Stimulated activated CD4-positive, alpha-beta T cell treated with anti-CD3 and anti-CD28 coated beads, Interleukin-1b, Interleukin-23, amount 100 ng/mL, for 1 hour (primary cell): Measurements from ENCODE around the gene NMRAL1.

Experiments used
- DNase-seq, 2 donors: peaks; one replicate each; pipeline ENCODE4 v3.0.0-alpha.2; 2020; ENCODE audit warnings: low read depth in 2 of 2

The NMRAL1 gene

DNA sequence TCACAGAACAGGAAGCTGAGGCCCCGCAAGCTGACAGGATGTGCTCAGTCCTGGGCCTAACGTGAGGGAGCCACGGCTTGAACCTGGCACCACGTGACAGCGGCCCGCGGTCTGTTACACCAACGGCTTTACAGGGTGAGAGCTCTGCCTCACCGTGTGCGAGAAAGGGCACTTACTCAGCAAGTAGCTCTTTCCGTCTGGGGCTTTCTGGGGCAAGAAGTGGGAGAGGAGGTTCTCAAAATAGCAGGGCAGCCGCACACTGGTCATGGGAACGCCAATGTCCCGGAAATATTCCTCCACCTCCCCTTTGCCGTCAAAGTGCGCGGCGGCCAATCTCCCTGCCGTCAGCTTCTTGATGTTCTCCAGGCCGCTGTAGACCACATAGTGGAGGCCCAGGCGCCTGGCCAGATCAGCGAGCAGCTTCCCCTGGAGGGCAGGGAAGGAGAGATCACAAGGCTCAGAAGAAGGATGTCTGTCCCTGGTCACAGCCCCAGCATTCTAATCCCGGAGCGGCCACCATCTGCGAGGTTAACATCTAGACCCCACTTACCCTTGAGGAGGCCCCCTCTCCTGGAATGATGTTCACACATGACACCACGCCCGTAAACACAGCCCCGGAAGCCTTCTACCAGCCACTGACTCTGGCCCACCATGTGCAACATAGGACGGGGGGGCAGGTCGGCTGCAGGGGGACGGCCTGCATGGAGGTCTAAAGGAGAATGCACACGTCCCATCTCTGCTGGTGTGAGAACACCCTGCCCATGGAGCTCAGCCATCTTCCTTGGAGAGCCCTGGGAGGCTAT lies 8.2 kb downstream of the NMRAL1 start:
- no peak for DNase-seq

DNA sequence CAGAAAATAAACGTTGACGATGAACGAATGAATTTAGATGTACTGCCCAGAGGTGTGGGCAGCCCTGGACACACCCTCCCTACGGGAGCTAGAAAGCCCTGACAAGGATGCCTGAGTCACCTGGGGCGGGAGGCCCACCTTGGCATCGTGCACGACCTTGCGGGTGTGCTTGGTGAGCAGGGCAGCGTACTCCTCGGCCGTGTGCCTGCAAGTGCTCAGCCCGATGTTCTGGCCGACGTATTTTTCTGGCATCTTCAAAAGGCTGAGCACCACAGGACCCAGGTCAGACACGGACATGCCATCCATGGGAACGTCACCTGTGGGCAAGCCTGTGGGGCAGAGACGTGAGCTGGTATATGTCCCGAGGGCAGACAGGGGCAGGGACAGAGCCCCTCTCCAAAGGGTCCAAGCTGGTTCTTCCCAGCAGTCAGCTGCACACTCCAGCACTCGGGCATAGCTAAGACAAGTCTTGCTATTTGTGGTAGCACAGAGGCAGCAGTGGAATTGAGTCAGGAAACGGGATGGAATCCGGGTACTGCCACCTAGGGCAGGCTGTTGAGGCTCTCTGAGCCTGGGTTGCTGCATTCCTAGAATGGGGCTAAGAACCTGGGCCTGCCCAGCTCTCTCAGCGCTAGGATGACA lies 10.8 kb downstream of the NMRAL1 start:
- DNase-seq = no peak

GRCh38 chr16:4461250-4462085 lies 13.0 kb downstream of the NMRAL1 start:
- no peak for DNase-seq

- no peak for DNase-seq
Observed at GRCh38 chr16:4460936-4461249, 13.5 kb downstream of the NMRAL1 start.

DNA sequence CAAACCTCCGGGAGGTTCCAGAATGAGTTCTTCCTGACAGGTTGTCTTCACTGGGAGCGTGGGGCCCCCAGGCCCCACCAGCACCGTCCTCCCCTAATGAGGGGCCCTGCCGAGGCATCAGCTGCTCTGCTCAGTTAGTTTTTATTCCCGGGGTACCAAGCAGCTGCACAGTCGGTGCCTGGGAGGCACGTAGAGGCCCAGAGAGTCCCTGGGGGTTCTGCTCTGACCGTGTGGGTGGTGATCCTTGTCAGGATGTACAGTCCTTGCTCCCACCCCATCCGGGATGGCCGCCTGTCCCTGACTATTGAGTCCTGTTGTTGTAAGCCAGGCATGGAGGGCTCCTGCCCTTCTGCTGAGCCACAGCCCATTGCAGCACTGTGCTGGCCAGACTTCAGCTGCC lies 18.5 kb downstream of the NMRAL1 start:
- no peak for DNase-seq

DNA sequence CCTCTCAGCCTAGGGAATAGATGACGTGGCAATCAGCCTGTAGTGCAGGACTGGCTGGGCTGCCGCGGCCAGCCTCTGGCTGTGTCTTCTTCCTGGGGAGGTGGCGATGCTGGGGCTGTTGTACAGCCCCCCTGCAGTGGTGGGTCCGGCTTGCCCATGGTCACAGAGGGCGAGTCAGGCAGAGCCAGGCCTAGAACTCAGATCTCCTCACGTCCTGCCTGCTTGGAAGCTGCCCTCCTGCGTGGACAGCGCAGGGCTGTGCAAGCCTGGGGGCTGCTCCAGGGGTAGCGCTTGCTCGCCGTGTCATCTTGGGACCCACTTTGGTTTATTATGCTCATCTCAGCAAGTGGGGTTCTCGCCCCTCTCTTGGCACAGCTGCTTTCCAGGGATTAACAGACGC lies 19.3 kb downstream of the NMRAL1 start:
- DNase-seq = no peak

DNA sequence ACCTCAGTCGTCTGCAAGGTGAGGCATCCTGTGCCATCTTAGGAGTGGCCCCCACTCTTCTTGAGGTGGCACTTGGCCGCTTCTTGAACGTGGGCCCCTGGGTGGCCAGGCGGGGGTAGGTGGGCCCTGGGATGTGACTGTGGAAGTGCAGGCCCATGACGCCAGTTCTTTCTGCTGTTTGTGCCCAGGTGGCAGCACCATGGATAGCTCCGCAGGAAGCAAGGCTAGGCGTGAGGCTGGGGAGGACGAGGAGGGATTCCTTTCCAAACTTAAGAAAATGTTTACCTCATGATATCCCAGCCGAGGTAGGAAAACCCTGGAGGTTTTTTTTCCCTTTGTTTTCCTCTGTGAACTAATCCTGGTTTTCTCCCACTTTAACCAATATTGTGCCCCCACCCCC lies 19.8 kb downstream of the NMRAL1 start:
- no peak for DNase-seq

- no peak for DNase-seq
Observed at GRCh38 chr16:4452674-4453073, 21.8 kb downstream of the NMRAL1 start.

DNA sequence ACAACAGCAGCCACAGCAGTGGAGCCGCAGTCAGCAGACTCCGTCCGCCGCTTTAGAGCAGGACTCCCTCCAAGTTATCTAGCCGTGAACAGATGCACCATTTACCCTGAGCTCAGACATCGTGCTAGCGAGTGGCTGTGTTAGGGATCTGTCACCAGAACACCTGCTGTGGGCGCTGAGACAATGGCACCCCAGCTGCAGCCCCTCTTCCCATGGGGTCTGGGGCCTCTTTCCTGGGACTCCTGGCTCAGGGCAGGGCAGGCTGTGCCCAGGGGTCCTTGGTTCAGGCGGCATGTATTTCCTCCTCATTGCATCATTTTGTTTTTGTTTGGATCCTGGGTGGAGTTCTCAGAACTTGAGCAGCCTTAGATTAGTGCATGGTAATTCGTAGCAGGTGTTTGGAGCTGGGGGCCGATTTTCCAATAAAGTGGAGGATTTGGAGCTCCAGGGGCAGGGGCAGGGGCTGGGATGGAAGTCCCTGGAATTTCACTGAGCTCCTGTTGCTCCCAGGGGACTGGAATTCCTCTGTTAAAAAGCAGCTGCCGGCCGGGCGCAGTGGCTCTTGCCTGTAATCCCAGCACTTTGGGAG lies 23.4 kb downstream of the NMRAL1 start:
- no peak for DNase-seq

DNA sequence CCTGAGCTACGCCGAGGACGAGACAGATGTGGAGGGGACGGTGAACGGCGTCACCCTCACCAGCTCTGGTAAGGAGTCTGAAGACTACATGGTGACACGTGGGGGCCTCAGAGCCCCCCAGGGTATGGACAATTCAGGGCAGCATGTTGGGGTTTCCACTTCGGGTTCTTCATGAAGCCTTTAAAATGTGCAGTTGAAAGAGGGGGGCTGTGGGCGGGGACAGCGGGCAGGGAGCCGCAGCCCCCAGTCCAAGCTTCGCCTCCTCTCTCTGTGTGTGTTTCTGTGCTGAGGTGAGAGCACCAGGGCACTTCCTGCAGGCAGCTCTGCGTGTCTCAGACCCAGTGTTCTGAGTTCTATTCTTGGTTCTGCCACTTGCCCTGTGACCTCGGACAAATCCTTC lies 24.0 kb downstream of the NMRAL1 start:
- DNase-seq = no peak

- DNase-seq = no peak
Observed at GRCh38 chr16:4443986-4444385, 30.4 kb downstream of the NMRAL1 start.

DNA sequence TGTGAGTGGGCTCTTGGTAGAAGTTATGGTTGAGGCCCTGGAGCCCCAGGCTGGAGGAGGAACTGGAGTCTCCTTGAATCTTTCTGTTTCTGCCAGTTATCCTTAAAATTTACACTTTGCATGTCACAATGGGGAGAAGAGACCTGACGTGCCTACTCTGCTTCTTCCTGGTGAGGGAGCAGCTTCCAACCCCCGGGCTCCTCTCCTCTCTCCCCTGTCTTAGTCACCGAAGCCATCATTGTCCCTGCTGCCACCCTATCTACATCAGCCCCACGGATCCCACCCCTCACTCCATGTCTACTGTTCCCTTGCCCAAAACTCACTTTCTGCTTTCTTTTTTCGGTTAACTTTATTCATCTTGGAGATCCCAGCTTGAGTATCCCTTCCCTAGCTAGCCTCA lies 31.2 kb downstream of the NMRAL1 start:
- no peak for DNase-seq

GRCh38 chr16:4442371-4442770 lies 32.1 kb downstream of the NMRAL1 start:
- no peak for DNase-seq

DNA sequence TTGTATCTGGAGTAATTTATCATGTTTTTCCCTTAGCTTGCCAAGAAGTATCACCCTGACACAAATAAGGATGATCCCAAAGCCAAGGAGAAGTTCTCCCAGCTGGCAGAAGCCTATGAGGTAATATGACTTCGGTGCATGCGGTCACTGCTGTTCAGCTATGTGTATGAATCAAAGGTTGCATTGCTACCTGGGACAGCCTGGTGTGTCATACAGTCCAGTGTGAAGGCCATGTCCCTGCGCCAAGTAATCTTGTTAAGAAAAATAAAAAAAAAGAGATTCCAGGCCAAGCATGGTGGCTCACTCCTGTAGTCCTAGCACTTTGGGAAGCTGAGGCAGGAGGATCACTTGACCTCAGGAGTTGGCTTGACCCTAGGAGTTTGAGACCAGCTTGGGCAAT lies 37.1 kb downstream of the NMRAL1 start:
- no peak for DNase-seq

DNA sequence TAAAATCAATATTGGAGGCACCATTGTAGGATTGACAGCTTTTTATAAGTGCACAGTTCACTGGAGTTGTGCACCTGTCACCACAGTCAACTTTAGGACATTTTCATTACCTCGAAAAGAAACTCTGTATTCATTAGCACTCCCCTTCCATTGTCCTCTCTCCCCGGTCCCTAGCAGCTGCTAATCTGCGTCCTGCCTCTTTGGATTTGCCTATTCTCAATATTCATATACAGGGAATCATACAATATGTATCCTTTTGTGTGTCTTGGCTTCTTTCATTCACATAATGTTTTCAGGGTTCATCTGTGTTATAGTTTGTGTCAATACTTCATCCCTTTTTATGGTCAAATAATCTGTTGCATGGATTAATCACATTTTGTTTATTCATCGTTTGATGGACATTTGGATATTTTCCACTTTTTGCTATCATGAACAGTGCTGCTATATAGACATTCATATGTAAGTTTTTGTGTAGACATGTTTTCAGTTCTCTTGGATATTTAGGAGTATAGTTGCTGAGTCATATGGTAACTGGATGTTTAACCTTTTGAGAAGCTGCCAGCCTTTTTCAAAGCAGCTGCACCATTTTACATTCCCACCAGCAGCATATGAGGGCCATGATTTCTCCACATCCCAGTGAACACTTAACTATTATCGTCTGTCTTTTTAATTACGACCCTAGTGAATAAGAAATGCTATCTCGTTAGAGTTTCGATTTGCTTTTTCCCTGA lies 38.9 kb downstream of the NMRAL1 start:
- no peak for DNase-seq

- DNase-seq = no peak
Observed at GRCh38 chr16:4433914-4434787, 40.3 kb downstream of the NMRAL1 start.

DNA sequence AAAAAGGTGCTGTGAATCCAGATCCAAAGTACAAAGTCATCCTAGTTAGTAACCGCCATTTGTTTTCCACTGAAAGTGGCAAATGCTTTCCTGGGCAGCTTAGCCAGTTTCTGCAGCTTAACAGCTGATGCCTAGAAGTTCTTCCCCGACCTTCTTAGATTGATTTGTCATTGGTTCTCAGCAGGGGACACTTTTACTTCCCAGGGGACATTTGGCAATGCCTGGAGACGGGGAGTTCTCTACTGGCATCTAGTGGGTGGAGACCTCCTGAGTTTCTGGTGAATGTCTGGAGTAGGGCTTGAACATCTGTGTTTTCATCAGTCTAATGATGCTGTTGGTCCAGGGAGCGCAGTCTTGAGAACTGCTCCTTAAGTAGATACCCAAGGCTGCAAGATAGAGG lies 41.2 kb downstream of the NMRAL1 start:
- DNase-seq = no peak

GRCh38 chr16:4431023-4431422 lies 43.4 kb downstream of the NMRAL1 start:
- DNase-seq = no peak

DNA sequence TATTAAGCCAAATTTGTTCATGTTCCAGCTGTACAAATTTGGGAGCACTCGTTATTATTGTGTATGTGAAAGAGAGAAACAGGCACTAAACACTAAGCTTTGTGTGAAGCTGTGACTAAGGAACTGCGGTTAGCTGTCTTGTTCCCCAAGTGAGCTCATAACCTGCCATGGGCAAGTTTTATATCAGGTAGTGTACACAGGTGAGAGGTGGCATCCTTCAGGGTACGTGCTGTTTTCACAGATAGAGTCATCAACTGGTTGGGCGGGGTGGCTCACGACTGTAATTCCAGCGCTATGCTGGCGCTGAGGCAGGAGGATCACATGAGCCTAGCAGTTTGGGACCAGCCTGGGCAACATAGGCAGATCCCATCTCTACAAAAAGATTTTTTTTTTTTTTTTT lies 45.9 kb downstream of the NMRAL1 start:
- DNase-seq = no peak

- no peak for DNase-seq
Observed at GRCh38 chr16:4426722-4427372, 47.6 kb downstream of the NMRAL1 start.
